K562 (cell line): ENCODE data around the gene ZNF384. TPM values are rescaled to one million over a fixed set of nuclear protein-coding genes. Genes with fewer than 3 reads are reported as not detected.

Source experiments
- ATAC-seq: fragments of 200-7000 bp; cut with Tn5 transposase; 3 replicates; pipeline ENCODE4 v1.9.1; 2020; ENCODE audit warnings: moderate library complexity
- BruUV-seq: library from RNA; stranded (reverse); fragments of 400-500 nt; replicated peaks from 2 replicates; lab custom pipeline; 2021; lab: Mats Ljungman, UMichigan
- CTCF ChIA-PET: fragments of 300-600 bp; formaldehyde crosslinking; extraction: SDS; loops from one replicate; lab custom pipeline; 2021; ENCODE audit warnings: low intra/inter-chr PET ratio; lab: Yijun Ruan, JAX
- POLR2A ChIA-PET: fragments of 300-600, 350-650 bp; sonication (Branson Sonifier 250); formaldehyde crosslinking; extraction: SDS; loops from one replicate; lab custom pipeline; 2021; ENCODE audit warnings: antibody characterized with exemption, inconsistent platforms; lab: Yijun Ruan, JAX
- DNase-seq, 4 experiments: peaks; one replicate each; pipeline versions ENCODE4 v3.0.0 to v3.0.0-alpha.2; 2011 to 2018; ENCODE audit warnings: low spot score in 3 of 4, mixed read lengths in 3 of 4; ENCODE audit errors: extremely low read depth in 1 of 4
- FAIRE-seq: peaks from 2 replicates; lab custom pipeline; 2011; peaks lifted over from hg19 to GRCh38; lab: Jason Lieb, UNC
- H2AFZ ChIP-seq: 2 replicates; pipeline ENCODE4 v1.6.0; 2011; ENCODE audit warnings: low read depth, low read length, control low read depth, inconsistent platforms
- H3K27ac ChIP-seq: fragments of 200-600 bp; 3 replicates; pipeline ENCODE4 v1.8.0; 2011; ENCODE audit warnings: low read depth, mild to moderate bottlenecking, control low read depth, inconsistent platforms, low read length, moderate library complexity, mixed read lengths; ENCODE audit errors: extremely low read depth
- H3K27me3 ChIP-seq, 2 experiments: fragments of 300-600 bp in 1 of 2; 2 replicates in 1 of 2; 3 replicates in 1 of 2; pipeline versions ENCODE4 v1.6.0 to v1.8.0; 2011; ENCODE audit warnings: inconsistent platforms in 2 of 2, low read length in 2 of 2, mild to moderate bottlenecking in 1 of 2, mixed read lengths in 1 of 2, moderate library complexity in 1 of 2; ENCODE audit not compliant: control insufficient read depth in 2 of 2, insufficient read depth in 2 of 2
- H3K36me3 ChIP-seq: fragments of 300-600 bp; 3 replicates; pipeline ENCODE4 v1.8.0; 2011; ENCODE audit warnings: mild to moderate bottlenecking, low read length, inconsistent platforms; ENCODE audit not compliant: control insufficient read depth, insufficient read depth
- H3K4me1 ChIP-seq, 2 experiments: fragments of 200-600 bp in 1 of 2; replicated peaks in 1 of 2; 2 replicates in 1 of 2; 3 replicates in 1 of 2; pipeline versions ENCODE4 v1.5.1 to v1.8.0; 2011; ENCODE audit warnings: inconsistent platforms in 2 of 2, low read length in 2 of 2, mild to moderate bottlenecking in 1 of 2, mixed read lengths in 1 of 2, moderate library complexity in 1 of 2; ENCODE audit not compliant: control insufficient read depth in 2 of 2, insufficient read depth in 2 of 2
- H3K4me2 ChIP-seq: 2 replicates; pipeline ENCODE4 v1.6.1; 2011; ENCODE audit warnings: low read length, control low read depth, inconsistent platforms, mixed read lengths; ENCODE audit not compliant: insufficient read depth
- H3K4me3 ChIP-seq: fragments of 200-600 bp; sonication (generic), shearing (Covaris generic); 2 replicates; pipeline ENCODE4 v1.5.1; 2016; ENCODE audit warnings: control low read depth, inconsistent platforms
- H3K79me2 ChIP-seq: fragments of 200-600 bp; 3 replicates; pipeline ENCODE4 v1.8.0; 2011; ENCODE audit warnings: low read length, inconsistent platforms; ENCODE audit not compliant: control insufficient read depth, insufficient read depth
- H3K9ac ChIP-seq, 2 experiments: 2 replicates each; pipeline versions ENCODE4 v1.6.0 to v1.6.1; 2011; ENCODE audit warnings: low read depth in 2 of 2, low read length in 2 of 2, control low read depth in 1 of 2, inconsistent platforms in 1 of 2, mild to moderate bottlenecking in 1 of 2, mixed read lengths in 1 of 2; ENCODE audit not compliant: insufficient read depth in 1 of 2
- H3K9me1 ChIP-seq: one replicate; pipeline ENCODE4 v1.6.0; 2011; ENCODE audit warnings: inconsistent platforms, mild to moderate bottlenecking, low read length, moderate library complexity; ENCODE audit not compliant: control insufficient read depth, insufficient read depth
- H3K9me3 ChIP-seq: replicated peaks from 2 replicates; pipeline ENCODE4 v1.5.1; 2011; ENCODE audit warnings: low read depth, low read length, inconsistent platforms; ENCODE audit not compliant: control insufficient read depth, insufficient read depth
- H4K20me1 ChIP-seq: replicated peaks from 2 replicates; pipeline ENCODE4 v1.6.1; 2011; ENCODE audit warnings: low read length, inconsistent platforms, mixed read lengths; ENCODE audit not compliant: control insufficient read depth, insufficient read depth
- CREBBP ChIP-seq: IDR thresholded peaks from one replicate; pipeline ENCODE4 v1.6.1; 2012; ENCODE audit warnings: low read depth, mild to moderate bottlenecking, control low read depth, inconsistent platforms, low read length
- CREM ChIP-seq: IDR thresholded peaks from 2 replicates; pipeline ENCODE4 v1.6.1; 2014; ENCODE audit warnings: antibody characterized with exemption, low read depth
- CXXC5 ChIP-seq: fragments of 250-450 bp; sonication (Bioruptor Pico); IDR thresholded peaks from 2 replicates; pipeline ENCODE4 v1.8.0; 2022; ENCODE audit warnings: inconsistent platforms, mild to moderate bottlenecking, moderate library complexity
- DLX4 ChIP-seq: fragments of 250-450 bp; sonication (Bioruptor Pico); IDR thresholded peaks from 2 replicates; pipeline ENCODE4 v1.6.1; 2021; ENCODE audit warnings: mild to moderate bottlenecking
- DPF2 ChIP-seq: fragments of 450-650 bp; IDR thresholded peaks from 2 replicates; pipeline ENCODE4 v1.6.1; 2016
- ESRRA ChIP-seq: fragments of 450-650 bp; IDR thresholded peaks from 2 replicates; pipeline ENCODE4 v1.6.1; 2014; ENCODE audit warnings: low read depth, mild to moderate bottlenecking, moderate library complexity, borderline replicate concordance
- ETV1 ChIP-seq: fragments of 450-650 bp; conservative IDR thresholded peaks from 2 replicates; pipeline ENCODE4 v1.6.1; 2016; ENCODE audit warnings: missing genetic modification characterization, control low read depth, low read depth, missing compliant biosample characterization
- FUS ChIP-seq: fragments of 200-400 bp; formaldehyde crosslinking; optimal IDR thresholded peaks from 2 replicates; pipeline ENCODE3; 2017; ENCODE audit warnings: low read depth, low read length
- HOMEZ ChIP-seq: fragments of 250-450 bp; sonication (Bioruptor Pico); IDR thresholded peaks from 2 replicates; pipeline ENCODE4 v1.4.0; 2020; ENCODE audit warnings: mild to moderate bottlenecking, moderate library complexity
- NCOA2 ChIP-seq, 2 experiments: fragments of 450-650 bp; IDR thresholded peaks; 2 replicates each; pipeline ENCODE4 v1.6.1; 2018; ENCODE audit warnings: mild to moderate bottlenecking in 2 of 2, moderate library complexity in 1 of 2; ENCODE audit not compliant: partially characterized antibody in 2 of 2
- NFIC ChIP-seq: fragments of 450-650 bp; IDR thresholded peaks from 2 replicates; pipeline ENCODE4 v1.6.1; 2017; ENCODE audit warnings: mild to moderate bottlenecking, inconsistent platforms
- RHOXF2B ChIP-seq: fragments of 250-450 bp; sonication (Bioruptor Pico); conservative IDR thresholded peaks from 2 replicates; pipeline ENCODE4 v1.5.1; 2021
- USF2 ChIP-seq: sonication (generic); formaldehyde crosslinking; IDR thresholded peaks from 2 replicates; pipeline ENCODE4 v1.5.0; 2020; ENCODE audit warnings: missing genetic modification reagents
- ZBTB17 ChIP-seq: fragments of 450-650 bp; formaldehyde crosslinking; IDR thresholded peaks from 2 replicates; pipeline ENCODE4 v1.4.0; 2020; ENCODE audit warnings: mild to moderate bottlenecking
- ZFX ChIP-seq: sonication (generic); formaldehyde crosslinking; IDR thresholded peaks from 2 replicates; pipeline ENCODE4 v1.8.0; 2022; ENCODE audit warnings: mild to moderate bottlenecking, missing genetic modification reagents, moderate library complexity
- ZNF436 ChIP-seq: fragments of 250-450, 450-650 bp; sonication (Bioruptor Pico); formaldehyde crosslinking; IDR thresholded peaks from 2 replicates; pipeline ENCODE4 v1.7.0; 2020; ENCODE audit warnings: mild to moderate bottlenecking
- ZNF511 ChIP-seq: sonication (generic); formaldehyde crosslinking; IDR thresholded peaks from 2 replicates; pipeline ENCODE4 v1.8.0; 2022; ENCODE audit warnings: mild to moderate bottlenecking, missing genetic modification reagents
- ZNF740 ChIP-seq, 3 experiments: fragments of 200-800 bp in 1 of 3; sonication (Bioruptor generic) in 1 of 3; sonication (generic) in 1 of 3; formaldehyde crosslinking in 1 of 3; IDR thresholded peaks; 2 replicates each; pipeline versions ENCODE4 v1.6.1 to v1.8.0; 2016 to 2022; ENCODE audit warnings: mild to moderate bottlenecking in 2 of 3, missing compliant biosample characterization in 2 of 3, missing genetic modification characterization in 2 of 3, missing genetic modification reagents in 1 of 3
- WGBS: fragments of 100-300 bp; shearing (Covaris generic); methylation state at CpG from one replicate; pipeline ENCODE4 v1.1.6; 2016; ENCODE audit warnings: low coverage, mixed read lengths; ENCODE audit not compliant: insufficient coverage; ENCODE audit errors: missing lambda C conversion rate; 5-methylcytosine and 5-hydroxymethylcytosine counted together
- in situ Hi-C: fragments of 300-500 bp; cut with MboI; formaldehyde crosslinking; loops from 4 replicates; pipeline ENCODE4 v1.15.0; 2018; ENCODE audit warnings: inconsistent platforms, mixed read lengths
- intact Hi-C: fragments of 100-400 bp; cut with micrococcal nuclease; formaldehyde crosslinking; loops from 2 replicates; pipeline ENCODE4 v1.14.2; 2022
- polyA plus RNA-seq, 8 experiments: library from polyadenylated mRNA; depleted of rRNA in 4 of 8; stranded (reverse) in 5 of 8; unstranded in 3 of 8; fragments of >200 nt; fragmentation: Nextera tagmentation in 2 of 8; fragmentation: Illumina TruSeq in 1 of 8; extraction: Ambion mirVana in 2 of 8; extraction: Trizol in 1 of 8; gene quantifications; 2 replicates each; pipeline versions ENCODE4 v1.2.1 to v1.2.3, GENCODE V29; 2011 to 2014; ENCODE audit warnings: inconsistent platforms in 1 of 8, missing spikeins in 1 of 8
- total RNA-seq, 7 experiments: library from RNA; depleted of rRNA in 6 of 7; stranded (reverse); fragments of >200 nt in 6 of 7; fragmentation: Illumina TruSeq in 2 of 7; extraction: Trizol in 2 of 7; gene quantifications; 2 replicates each; pipeline versions ENCODE4 v1.2.1 to v1.2.3, GENCODE V29; 2011 to 2021; ENCODE audit warnings: low replicate concordance in 1 of 7

Gene ZNF384
- total and polyA plus RNA-seq, 9 of the 15 experiments (the other 6 are each of a cell fraction or from before 2014, with no cell fraction given), result 0.36 to 64.8 (median 21.3) TPM

GRCh38 chr12:6688543-6688998 lies 604 bp downstream of the ZNF384 start:
- Histone ChIP-seq H2AFZ (peak overlapping the region; percentile 82), H3K27me3 (no peaks in the 10 kb centered on the region), H3K79me2 (peaks cover 66% of the 10 kb centered on the region), H3K9ac (peak overlapping the region; percentile 96 to 98), H3K36me3 (peaks cover 33% of the 10 kb centered on the region), H4K20me1 (no peaks in the 10 kb centered on the region), H3K27ac (peak overlapping the region; percentile 99), H3K9me3 (no peaks in the 10 kb centered on the region), H3K9me1 (no peaks in the 10 kb centered on the region), H3K4me1 (peaks cover 0 to 5% of the 10 kb centered on the region in 2 experiments; a peak in 1 of 5 replicates), H3K4me2 (peak overlapping the region; percentile 99), H3K4me3 (peak overlapping the region; percentile 70)
- ChIA-PET CTCF (interaction anchor here (1.2 kb wide), 1 partner anchor 71 kb away, joined by 4 read pairs; no protein-coding TSS in a partner anchor), POLR2A (interaction anchor here (0.7 to 2.1 kb wide), 10 partner anchors 10 to 154 kb away, joined by 3 to 12 read pairs (median 4); partner anchors contain the start of genes COPS7A, GAPDH, LPAR5 and MLF2)
- TSS peak; percentile 58 for BruUV-seq
- ATAC-seq (no peak), DNase-seq (no peak), FAIRE-seq (no peak)
- WGBS, result 0% methylated on average over 3 of the region's 13 CpGs
- intact Hi-C loops (loop anchor here (2.0 to 5.0 kb wide), 5 partner anchors 26 to 138 kb away; partner anchors contain the start of genes COPS7A and ING4), in situ Hi-C loops (no loop called here)
- peak; percentile 71; the same call in 1 of the 2 replicates for TF ChIP-seq CREM
- no peak for TF ChIP-seq RHOXF2B (CRISPR knock-in tag)
- no peak for TF ChIP-seq DPF2
- TF ChIP-seq ZNF436 (CRISPR knock-in tag), result no peak
- TF ChIP-seq USF2, result no peak
- TF ChIP-seq ETV1, result 0 out of 2 replicates have a peak, but pooled peaks have one; percentile 9
- TF ChIP-seq DLX4 (CRISPR knock-in tag), result no peak
- TF ChIP-seq ZBTB17 (CRISPR knock-in tag), result 0 out of 2 replicates have a peak, but pooled peaks have one; percentile 19
- no peak for TF ChIP-seq FUS
- TF ChIP-seq ZFX (CRISPR knock-in tag), result peak; percentile 47
- no peak for TF ChIP-seq ZNF511
- peak; percentile 90 for TF ChIP-seq ZNF740 (CRISPR knock-in tag; IDR thresholded peaks at IDR 0.05)
- TF ChIP-seq ZNF740 (tag; IDR thresholded peaks at IDR 0.05), result no peak
- TF ChIP-seq CXXC5 (CRISPR knock-in tag), result no peak
- TF ChIP-seq ESRRA, result no peak
- no peak for TF ChIP-seq CREBBP
- peak; percentile 42; the same call in 1 of the 2 replicates for TF ChIP-seq NFIC
- TF ChIP-seq NCOA2 (IDR thresholded peaks at IDR 0.05; ENCODE audit: partially characterized antibody in 2 of 2), result no peak
- TF ChIP-seq HOMEZ, result no peak
